ENCODE data around the gene ARID1B. TPM values are rescaled to one million over a fixed set of nuclear protein-coding genes. Genes with fewer than 3 reads are reported as not detected.

Gene ARID1B
- total RNA-seq, 1 experiment from 2014 or later: 91.7 TPM

- Histone ChIP-seq H3K27me3 (ENCODE audit: control insufficient read depth, insufficient read depth, low read length) (no peaks in the 10 kb centered on the region), H3K27ac (ENCODE audit: low read length) (no peak overlapping the region), H3K36me3 (ENCODE audit: control insufficient read depth, insufficient read depth, low read length) (no peaks in the 10 kb centered on the region; the same call in 1 of the 2 replicates), H3K9me3 (ENCODE audit: control insufficient read depth, insufficient read depth, low read depth, low read length) (no peaks in the 10 kb centered on the region), H3K4me3 (ENCODE audit: low read depth in 2 of 2, low read length in 2 of 2) (no peak overlapping the region), H3K4me1 (ENCODE audit: control insufficient read depth, insufficient read depth, low read length) (peaks cover 50% of the 10 kb centered on the region)
- no TSS peak for BruUV-seq (replicated peaks)
- ChIA-PET CTCF (no interaction called here), POLR2A (interaction anchor here (0.6 kb wide), 1 partner anchor 341 kb away, joined by 7 read pairs; no protein-coding TSS in a partner anchor)
- ATAC-seq (peak; percentile 78), DNase-seq (ENCODE audit: low read depth, low spot score) (no peak)
- TF ChIP-seq REST (IDR thresholded peaks at IDR 0.05; ENCODE audit: insufficient read depth in 1 of 2, low read depth in 2 of 2, low read length in 1 of 2): no peak
- TF ChIP-seq SIN3A (IDR thresholded peaks at IDR 0.05; ENCODE audit: borderline replicate concordance, insufficient read depth, low read depth, low read length): no peak
- no peak for TF ChIP-seq CTCF (IDR thresholded peaks at IDR 0.05)
- peak; percentile 79 for TF ChIP-seq TCF7L2 (IDR thresholded peaks at IDR 0.05; ENCODE audit: low read depth, low read length)
- intact Hi-C loops (cut with micrococcal nuclease; ENCODE audit: unreplicated experiment) (no loop called here), in situ Hi-C loops (cut with HindIII; ENCODE audit: low pct_unique_long_range_greater_than_20kb, low sequenced_read_pairs) (no loop called here)
Measured at GRCh38 chr6:157070403-157071107, 293.4 kb downstream of the ARID1B start.

GRCh38 chr6:157072128-157072527 lies 294.9 kb downstream of the ARID1B start:
- H3K27ac ChIP-seq (ENCODE audit: low read length): no peak overlapping the region
- in situ Hi-C loops (cut with HindIII; ENCODE audit: low pct_unique_long_range_greater_than_20kb, low sequenced_read_pairs) (no loop called here), intact Hi-C loops (cut with micrococcal nuclease; ENCODE audit: unreplicated experiment) (no loop called here)
- H3K36me3 ChIP-seq (ENCODE audit: control insufficient read depth, insufficient read depth, low read length): no peaks in the 10 kb centered on the region; the same call in 1 of the 2 replicates
- H3K27me3 ChIP-seq (ENCODE audit: control insufficient read depth, insufficient read depth, low read length): no peaks in the 10 kb centered on the region
- ChIA-PET CTCF (no interaction called here), POLR2A (no interaction called here)
- H3K4me1 ChIP-seq (ENCODE audit: control insufficient read depth, insufficient read depth, low read length): peaks cover 53% of the 10 kb centered on the region
- TF ChIP-seq TCF7L2 (IDR thresholded peaks at IDR 0.05; ENCODE audit: low read depth, low read length) (no peak), POLR2AphosphoS5 (IDR thresholded peaks at IDR 0.05; ENCODE audit: low read depth, low read length) (no peak), REST (IDR thresholded peaks at IDR 0.05; ENCODE audit: insufficient read depth in 1 of 2, low read depth in 2 of 2, low read length in 1 of 2) (no peak), SIN3A (IDR thresholded peaks at IDR 0.05; ENCODE audit: borderline replicate concordance, insufficient read depth, low read depth, low read length) (no peak), CTCF (IDR thresholded peaks at IDR 0.05) (no peak)
- H3K4me3 ChIP-seq (ENCODE audit: low read depth in 2 of 2, low read length in 2 of 2): no peak overlapping the region
- BruUV-seq (replicated peaks): no TSS peak
- H3K9me3 ChIP-seq (ENCODE audit: control insufficient read depth, insufficient read depth, low read depth, low read length): no peaks in the 10 kb centered on the region
- DNase-seq (ENCODE audit: low read depth, low spot score): no peak
- no peak for ATAC-seq
